Hematopoietic multipotent progenitor cell treated with erythropoietin and hydrocortisone succinate and interleukin-3 and kit ligand, for 17 days (in vitro differentiated cells): ENCODE data around the gene BCAS1.
"Not testable (repeated sequence)": the region's sequence is repeated elsewhere in the genome, so short reads cannot be mapped to it uniquely, and the experiment has no call there.

Experiments
- DNase-seq: peaks from one replicate; pipeline ENCODE4 v3.0.0-alpha.2; 2015; ENCODE audit warnings: low spot score

The BCAS1 gene

GRCh38 chr20:53984356-53985149 is 85.8 kb downstream of the BCAS1 start:
- DNase-seq, result no peak

- no peak for DNase-seq
Measured at GRCh38 chr20:53983401-53983800, 87.0 kb downstream of the BCAS1 start.

GRCh38 chr20:53982624-53983023 is 87.8 kb downstream of the BCAS1 start:
- DNase-seq, result no peak

DNA sequence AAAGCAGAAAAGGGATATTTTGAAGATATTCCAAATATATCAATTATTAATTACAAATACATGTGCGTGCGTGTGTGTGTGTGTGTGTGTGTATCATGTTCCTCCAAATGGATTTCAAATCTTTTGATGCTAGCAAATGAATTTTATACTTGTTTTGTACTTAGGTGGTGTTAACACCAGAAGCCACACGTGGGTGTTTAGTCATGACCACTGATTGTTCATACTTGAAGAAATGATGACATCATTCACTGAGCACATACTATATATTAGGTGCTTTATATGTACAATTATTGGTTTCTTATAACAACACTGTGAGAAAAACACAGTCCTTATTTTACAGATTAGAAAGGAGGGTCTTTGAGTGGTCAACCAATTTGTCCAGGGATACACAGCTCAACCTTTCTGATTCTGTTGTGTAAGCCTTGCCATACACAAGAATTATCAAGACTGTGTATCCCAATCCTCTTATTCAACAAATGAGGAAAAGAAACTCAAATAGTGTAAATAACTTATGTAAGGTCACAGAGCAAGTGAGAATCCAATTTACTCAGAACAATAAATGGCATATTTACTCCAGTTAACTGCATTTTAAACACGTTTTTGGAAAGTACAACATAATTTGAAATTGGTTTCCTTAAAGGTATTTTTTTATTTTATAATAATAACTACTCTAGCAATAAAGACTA is 88.5 kb downstream of the BCAS1 start:
- DNase-seq, result no peak

DNA sequence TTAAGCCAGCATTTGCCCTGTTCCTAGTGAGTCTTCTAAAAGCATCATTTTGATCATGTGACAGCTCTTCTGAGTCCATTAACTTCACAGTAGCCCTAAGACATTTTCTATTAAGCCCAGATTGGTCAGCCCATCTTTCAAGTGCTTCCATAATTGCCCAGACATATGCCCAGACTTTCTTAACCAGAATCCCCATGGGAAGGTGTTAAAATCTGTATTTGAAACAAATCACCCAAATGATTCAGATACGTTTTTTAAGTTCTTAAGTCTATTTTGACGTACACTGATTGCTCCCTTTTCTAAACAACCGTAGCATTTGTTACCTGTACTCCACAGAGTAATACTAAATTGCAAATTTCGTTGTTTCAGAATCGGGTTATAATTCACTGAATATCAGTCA is 89.3 kb downstream of the BCAS1 start:
- no peak for DNase-seq

GRCh38 chr20:53980031-53980465 is 90.3 kb downstream of the BCAS1 start:
- DNase-seq, result no peak

- no peak for DNase-seq
Measured at GRCh38 chr20:53978497-53978896, 91.9 kb downstream of the BCAS1 start.

DNA sequence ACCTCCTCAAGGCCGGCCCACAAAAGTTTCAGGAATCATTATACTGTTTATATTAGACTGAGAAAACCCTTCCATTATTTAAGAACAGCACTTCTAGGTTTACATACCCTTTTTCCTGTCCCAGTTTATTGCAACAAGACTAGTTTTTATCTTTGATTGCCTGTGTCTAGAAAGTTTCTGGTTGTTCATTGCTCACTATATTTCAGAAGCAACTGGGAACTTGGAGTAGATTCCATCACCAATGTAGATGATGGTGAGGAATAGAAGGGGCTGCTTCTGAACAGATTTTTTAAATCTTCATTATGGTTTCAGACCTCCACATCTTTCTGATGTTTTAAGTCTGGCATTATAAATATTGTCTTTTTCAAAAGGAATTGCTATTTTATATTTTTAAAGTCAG is 93.0 kb downstream of the BCAS1 start:
- DNase-seq, result no peak

DNA sequence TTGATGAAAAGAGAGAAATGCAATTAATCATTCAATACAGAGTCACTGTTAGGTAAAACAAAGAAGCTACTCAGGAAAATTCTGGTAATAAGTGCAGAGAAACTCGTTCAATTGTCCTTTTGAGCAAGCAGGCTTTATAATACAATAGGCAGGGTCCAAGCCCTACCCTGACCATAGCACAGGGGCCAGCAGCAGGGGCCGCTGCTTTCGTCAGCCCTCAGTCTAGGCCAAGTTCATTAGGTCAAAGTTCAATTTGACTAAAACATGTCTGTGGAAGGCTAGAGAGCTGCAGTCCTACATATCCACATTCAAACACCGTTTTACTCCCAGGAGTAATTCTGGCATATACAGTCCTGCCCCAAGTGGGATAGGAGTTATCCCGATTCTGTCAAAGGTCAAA is 94.6 kb downstream of the BCAS1 start:
- DNase-seq, result no peak

DNA sequence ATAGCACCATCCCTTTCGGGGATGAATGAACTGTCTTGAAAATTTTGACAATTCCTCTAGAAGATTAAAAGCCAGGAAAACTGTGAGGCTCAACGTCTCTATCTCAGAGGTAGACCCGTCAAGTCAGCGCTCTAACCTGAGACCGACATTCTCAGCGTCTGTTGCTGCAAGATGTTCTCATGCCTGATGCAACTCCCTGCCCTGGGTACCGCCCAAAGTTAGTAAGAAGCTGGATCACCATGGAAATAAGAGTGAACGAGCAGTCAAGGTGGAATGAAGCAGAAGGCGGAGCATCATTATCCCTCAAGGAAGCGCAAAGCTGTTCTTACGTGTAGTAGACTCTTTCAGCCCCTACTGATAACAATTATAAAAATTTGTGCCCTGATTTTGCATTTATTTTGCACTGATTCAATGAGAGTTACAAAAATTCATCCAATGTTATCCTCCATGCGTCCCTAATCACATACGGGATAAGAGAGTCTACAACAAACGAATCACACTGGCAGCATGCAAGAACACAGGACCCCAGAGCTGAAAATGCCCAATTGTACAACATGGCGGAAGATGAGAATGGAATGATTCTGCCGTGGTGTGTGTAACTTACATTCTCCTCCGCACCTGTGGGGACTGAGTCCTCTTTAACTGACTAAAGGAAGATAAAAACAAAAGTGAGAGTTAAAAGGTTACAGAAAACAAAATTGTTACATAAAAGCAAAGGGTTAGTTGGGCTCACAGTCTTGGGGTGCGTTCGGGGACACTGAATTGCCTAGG is 95.4 kb downstream of the BCAS1 start:
- DNase-seq, result no peak

DNA sequence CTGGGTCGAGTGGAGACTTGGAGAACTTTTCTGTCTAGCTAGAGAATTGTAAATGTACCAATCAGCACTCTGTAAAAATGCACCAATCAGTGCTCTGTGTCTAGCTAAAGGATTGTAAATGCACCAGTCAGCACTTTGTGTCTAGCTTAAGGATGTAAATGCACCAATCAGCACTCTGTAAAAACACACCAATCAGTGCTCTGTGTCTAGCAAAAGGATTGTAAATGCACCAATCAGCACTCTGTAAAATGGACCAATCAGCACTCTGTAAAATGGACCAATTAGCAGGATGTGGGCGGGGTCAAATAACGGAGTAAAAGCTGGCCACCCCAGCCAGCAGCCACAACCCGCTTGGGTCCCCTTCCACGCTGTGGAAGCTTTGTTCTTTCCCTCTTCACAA is 96.5 kb downstream of the BCAS1 start:
- not testable (repeated sequence) for DNase-seq

- DNase-seq, result no peak
Measured at GRCh38 chr20:53972179-53972578, 98.2 kb downstream of the BCAS1 start.

DNA sequence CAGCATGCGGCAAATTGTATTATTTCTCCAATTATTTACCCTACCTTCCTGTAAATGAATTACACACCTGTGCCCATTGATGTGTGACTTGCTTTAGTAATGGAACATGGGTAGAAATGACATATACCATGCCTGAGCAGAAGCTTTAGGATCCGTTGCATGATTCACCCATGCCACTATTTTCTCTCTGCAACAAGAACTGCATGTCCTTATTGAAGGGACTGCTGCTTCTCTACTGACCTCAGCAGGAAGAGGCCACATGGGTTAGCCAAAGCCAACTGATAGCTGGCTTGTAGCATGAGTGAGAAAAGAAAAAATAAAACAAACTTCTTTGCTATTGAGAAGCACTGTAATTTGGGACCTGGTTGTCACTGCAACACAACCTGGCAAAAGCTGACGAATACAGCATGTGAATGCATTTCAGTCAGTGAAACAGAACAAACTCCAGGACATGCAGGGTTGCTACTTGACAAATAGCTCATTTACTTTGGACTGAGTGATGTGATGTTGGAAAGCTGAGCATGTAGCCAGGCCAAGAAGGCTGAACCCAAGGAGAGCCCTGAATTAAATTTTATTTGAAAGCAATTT is 99.2 kb downstream of the BCAS1 start:
- no peak for DNase-seq

DNA sequence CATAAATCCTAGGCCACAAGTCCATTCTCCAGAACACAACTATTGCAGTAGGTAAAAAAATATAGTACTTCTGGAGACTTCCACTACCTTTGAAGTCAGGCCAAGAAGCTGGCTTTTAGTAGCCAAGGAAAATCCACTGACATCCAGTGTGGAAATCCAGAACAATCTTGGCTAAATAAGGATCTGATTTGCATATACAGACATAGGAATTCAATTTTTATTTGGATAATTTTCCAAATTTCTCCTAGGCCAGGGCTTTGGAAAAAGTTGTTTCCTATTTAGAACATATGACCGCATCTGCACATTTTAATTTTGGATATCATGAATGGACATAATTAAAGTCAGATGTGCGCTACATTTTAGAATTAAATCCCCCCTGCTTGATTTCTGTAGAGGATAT is 100.2 kb downstream of the BCAS1 start:
- DNase-seq, result no peak

DNA sequence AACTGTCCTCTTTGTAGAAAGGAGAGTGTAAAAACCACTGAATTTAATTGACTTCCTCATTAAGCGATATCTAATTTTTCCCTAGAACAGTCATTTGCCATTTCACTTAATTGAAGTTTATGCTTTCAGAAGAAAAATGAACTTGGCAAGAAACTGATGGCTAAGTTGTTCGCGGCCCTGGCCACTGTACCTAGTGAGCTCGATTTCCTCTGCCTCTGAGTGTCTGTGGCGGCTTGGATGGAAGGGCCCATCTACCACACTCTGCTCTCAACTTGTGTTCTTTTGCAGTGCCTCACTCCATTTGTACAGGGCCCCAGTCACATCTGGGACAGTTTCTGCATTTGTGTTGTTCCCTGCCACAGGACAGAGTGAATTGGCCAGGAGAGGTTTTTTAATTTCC is 102.9 kb downstream of the BCAS1 start:
- DNase-seq, result no peak

GRCh38 chr20:53966774-53967398 is 103.5 kb downstream of the BCAS1 start:
- DNase-seq, result no peak

DNA sequence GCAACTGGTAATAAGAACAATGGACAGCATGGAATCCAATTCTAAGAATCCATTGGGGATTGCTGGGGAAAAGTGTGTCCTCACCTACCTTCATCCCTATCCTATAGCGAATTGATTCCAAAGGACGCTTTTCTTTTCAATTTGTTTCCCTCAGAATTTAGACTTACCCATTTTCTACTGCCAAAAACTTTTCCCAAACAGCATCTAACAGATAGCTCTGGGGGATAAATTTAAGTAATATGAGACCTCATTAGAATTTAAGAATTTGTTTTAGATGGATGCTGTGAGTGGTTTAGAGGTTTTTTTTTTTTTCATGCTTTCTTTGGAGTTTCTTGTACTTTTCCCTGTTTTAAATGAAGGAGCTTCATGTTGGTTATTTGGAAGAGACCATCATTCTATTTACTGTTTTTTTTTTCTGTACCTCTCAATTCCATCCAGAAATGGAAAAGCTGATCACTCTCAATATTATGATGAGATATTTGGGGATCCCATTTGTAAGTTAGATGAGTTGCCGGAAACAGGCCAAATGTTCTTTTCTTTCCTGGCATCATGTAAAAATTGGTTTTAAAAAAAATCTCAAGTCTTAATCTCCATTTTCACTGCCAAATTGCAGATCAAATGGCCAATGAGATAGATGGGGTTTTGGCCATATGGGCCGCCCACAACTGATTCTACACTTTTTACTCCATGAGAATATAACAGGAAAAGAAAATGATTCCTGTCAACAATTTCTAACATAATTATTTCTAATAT is 105.7 kb downstream of the BCAS1 start:
- DNase-seq, result no peak

DNA sequence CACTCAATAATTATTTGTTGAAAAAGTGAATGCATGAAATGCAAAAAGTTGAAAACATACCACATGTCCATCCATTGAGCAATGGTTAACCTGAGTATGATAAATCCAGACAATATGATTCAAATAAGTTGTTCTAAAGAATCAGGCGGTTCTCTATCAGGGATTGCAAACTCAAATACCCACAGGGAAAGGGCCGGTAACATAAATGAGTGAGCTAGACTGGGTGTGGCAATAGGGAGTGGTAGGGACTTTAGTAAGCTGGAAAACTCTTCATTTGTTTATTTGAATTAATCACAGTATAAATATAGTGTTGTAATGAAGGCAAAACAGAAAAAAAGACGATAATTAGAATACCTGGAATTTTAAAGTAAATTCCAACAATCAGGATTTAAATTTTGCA is 106.3 kb downstream of the BCAS1 start:
- DNase-seq, result no peak

DNA sequence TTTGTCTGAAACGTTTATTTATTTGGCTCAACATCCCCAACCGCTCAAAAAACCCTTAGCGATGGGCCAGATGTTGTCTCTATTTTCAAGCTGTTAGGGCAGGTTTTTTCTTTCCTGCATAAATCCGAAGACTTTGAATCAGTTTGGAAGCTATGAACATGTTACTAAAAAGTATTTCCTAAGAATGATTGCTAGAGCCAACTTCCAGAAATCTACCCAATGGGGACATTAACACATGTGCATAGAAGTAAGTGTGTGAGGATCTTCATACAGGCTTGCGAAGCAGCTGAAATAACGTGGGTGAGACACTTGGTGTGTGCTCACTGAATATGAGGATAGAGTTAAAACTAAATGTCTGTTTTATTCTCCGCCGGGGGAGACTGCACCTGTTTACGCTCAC is 106.8 kb downstream of the BCAS1 start:
- DNase-seq, result no peak

DNA sequence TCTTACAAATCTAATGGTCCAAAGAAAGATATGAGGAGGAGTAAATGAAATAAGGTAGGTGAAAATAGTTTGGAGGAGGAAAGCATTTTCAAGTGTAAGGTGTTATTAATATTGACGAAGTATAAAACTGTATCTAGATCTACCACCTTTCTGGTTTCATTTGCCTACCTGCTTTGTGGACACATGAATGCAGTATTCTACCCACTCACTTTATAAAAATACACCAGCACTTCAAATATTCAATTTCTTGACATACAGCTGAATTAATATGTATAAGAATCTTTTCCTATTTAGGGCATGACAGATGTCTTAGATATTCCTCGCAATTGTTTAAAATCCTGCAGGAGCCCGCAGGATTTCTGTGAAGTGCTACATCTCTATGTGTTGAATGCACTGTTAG is 108.0 kb downstream of the BCAS1 start:
- DNase-seq, result no peak

GRCh38 chr20:53961527-53961926 is 108.9 kb downstream of the BCAS1 start:
- DNase-seq, result no peak
